H9 (cell line): ENCODE measurements around the gene IL21R. TPM values are rescaled to one million over a fixed set of nuclear protein-coding genes. Genes with fewer than 3 reads are reported as not detected.

Experiments
- DNase-seq: peaks from one replicate; pipeline ENCODE4 v3.0.0-alpha.2; 2017
- H2AFZ ChIP-seq: one replicate; pipeline ENCODE4 v1.6.1; 2013; ENCODE audit warnings: mild to moderate bottlenecking, low read length, control low read depth, moderate library complexity
- H2AK5ac ChIP-seq: 2 replicates; pipeline ENCODE4 v1.6.1; 2013; ENCODE audit warnings: low read length, control low read depth, mixed read lengths; ENCODE audit not compliant: insufficient read length
- H2BK120ac ChIP-seq: one replicate; pipeline ENCODE4 v1.6.1; 2013; ENCODE audit warnings: low read depth, mild to moderate bottlenecking, low read length, control low read depth, inconsistent platforms; ENCODE audit not compliant: poor library complexity, severe bottlenecking
- H2BK12ac ChIP-seq: 2 replicates; pipeline ENCODE4 v1.6.1; 2013; ENCODE audit warnings: low read length, control low read depth, mixed read lengths, low read depth; ENCODE audit not compliant: insufficient read length
- H2BK15ac ChIP-seq: 2 replicates; pipeline ENCODE4 v1.6.1; 2013; ENCODE audit warnings: low read depth, low read length, control low read depth
- H2BK20ac ChIP-seq: one replicate; pipeline ENCODE4 v1.6.1; 2013; ENCODE audit warnings: low read depth, mild to moderate bottlenecking, low read length, control low read depth, inconsistent platforms; ENCODE audit not compliant: poor library complexity, severe bottlenecking
- H2BK5ac ChIP-seq: 2 replicates; pipeline ENCODE4 v1.6.1; 2013; ENCODE audit warnings: low read length, control low read depth, mixed read lengths; ENCODE audit not compliant: insufficient read length
- H3K14ac ChIP-seq: 2 replicates; pipeline ENCODE4 v1.6.1; 2013; ENCODE audit warnings: low read length, control low read depth; ENCODE audit not compliant: insufficient read depth
- H3K18ac ChIP-seq: 2 replicates; pipeline ENCODE4 v1.6.1; 2013; ENCODE audit warnings: low read depth, mild to moderate bottlenecking, mixed read lengths, low read length, control low read depth; ENCODE audit not compliant: insufficient read length
- H3K23ac ChIP-seq: 2 replicates; pipeline ENCODE4 v1.6.1; 2013; ENCODE audit warnings: low read length, control low read depth, mixed read lengths, low read depth; ENCODE audit not compliant: insufficient read length
- H3K23me2 ChIP-seq: 2 replicates; pipeline ENCODE4 v1.6.1; 2013; ENCODE audit warnings: low read depth, mild to moderate bottlenecking, mixed read lengths, low read length, control low read depth; ENCODE audit not compliant: insufficient read length, poor library complexity, severe bottlenecking
- H3K27ac ChIP-seq: 2 replicates; pipeline ENCODE4 v1.5.1; 2013; ENCODE audit warnings: low read length, control low read depth, mixed read lengths, low read depth; ENCODE audit not compliant: insufficient read length
- H3K27me3 ChIP-seq: 2 replicates; pipeline ENCODE4 v1.6.1; 2013; ENCODE audit warnings: low read length, control low read depth, inconsistent platforms; ENCODE audit not compliant: insufficient read depth
- H3K4ac ChIP-seq: 2 replicates; pipeline ENCODE4 v1.6.1; 2013; ENCODE audit warnings: low read depth, mild to moderate bottlenecking, control low read depth, inconsistent platforms, low read length, moderate library complexity
- H3K4me1 ChIP-seq: 2 replicates; pipeline ENCODE4 v1.6.1; 2013; ENCODE audit warnings: low read length, control low read depth, inconsistent platforms; ENCODE audit not compliant: insufficient read depth
- H3K4me2 ChIP-seq: 2 replicates; pipeline ENCODE4 v1.6.1; 2013; ENCODE audit warnings: low read length, control low read depth, mixed read lengths; ENCODE audit not compliant: insufficient read length, insufficient read depth
- H3K56ac ChIP-seq: 2 replicates; pipeline ENCODE4 v1.6.1; 2013; ENCODE audit warnings: low read depth, mild to moderate bottlenecking, mixed read lengths, low read length, control low read depth; ENCODE audit not compliant: insufficient read length
- H3K79me1 ChIP-seq: 2 replicates; pipeline ENCODE4 v1.6.1; 2013; ENCODE audit warnings: low read depth, mild to moderate bottlenecking, moderate library complexity, low read length, control low read depth, inconsistent platforms; ENCODE audit not compliant: insufficient read depth, poor library complexity, severe bottlenecking
- H3K79me2 ChIP-seq: 2 replicates; pipeline ENCODE4 v1.6.1; 2013; ENCODE audit warnings: low read length, control low read depth, inconsistent platforms; ENCODE audit not compliant: insufficient read depth
- H3K9ac ChIP-seq: 2 replicates; pipeline ENCODE4 v1.6.1; 2013; ENCODE audit warnings: low read length, control low read depth, mixed read lengths; ENCODE audit not compliant: insufficient read length; ENCODE audit errors: extremely low read depth
- H3K9me3 ChIP-seq: one replicate; pipeline ENCODE4 v1.6.1; 2013; ENCODE audit warnings: low read depth, low read length, inconsistent platforms; ENCODE audit not compliant: control insufficient read depth
- H3T11ph ChIP-seq: one replicate; pipeline ENCODE4 v1.6.1; 2013; ENCODE audit warnings: mild to moderate bottlenecking, low read length, control low read depth, inconsistent platforms
- H4K20me1 ChIP-seq: one replicate; pipeline ENCODE4 v1.6.1; 2013; ENCODE audit not compliant: control insufficient read depth, insufficient read length, insufficient read depth
- H4K5ac ChIP-seq: 2 replicates; pipeline ENCODE4 v1.6.1; 2013; ENCODE audit warnings: low read depth, mild to moderate bottlenecking, mixed read lengths, low read length, control low read depth; ENCODE audit not compliant: insufficient read length
- H4K8ac ChIP-seq: replicated peaks from 2 replicates; pipeline ENCODE4 v1.6.1; 2013; ENCODE audit warnings: low read length, control low read depth, mixed read lengths, low read depth; ENCODE audit not compliant: insufficient read length
- H4K91ac ChIP-seq: 2 replicates; pipeline ENCODE4 v1.6.1; 2013; ENCODE audit warnings: low read depth, mild to moderate bottlenecking, moderate library complexity, mixed read lengths, low read length, control low read depth; ENCODE audit not compliant: insufficient read length
- H3K27ac Mint-ChIP-seq, 3 experiments: 2 replicates in 2 of 3; 3 replicates in 1 of 3; pipeline ENCODE4 v1.8.0; 2020 to 2021; ENCODE audit warnings: mixed read lengths in 3 of 3, mild to moderate bottlenecking in 1 of 3, moderate library complexity in 1 of 3
- H3K27me3 Mint-ChIP-seq: 2 replicates; pipeline ENCODE4 v1.8.0; 2021; ENCODE audit warnings: low read depth, mild to moderate bottlenecking, moderate library complexity, mixed read lengths
- H3K36me3 Mint-ChIP-seq, 3 experiments: 2 replicates in 2 of 3; 3 replicates in 1 of 3; pipeline ENCODE4 v1.8.0; 2020 to 2021; ENCODE audit warnings: low read depth in 3 of 3, mixed read lengths in 3 of 3; ENCODE audit not compliant: insufficient read depth in 1 of 3
- H3K4me1 Mint-ChIP-seq, 2 experiments: 2 replicates each; pipeline ENCODE4 v1.8.0; 2020; ENCODE audit warnings: mixed read lengths in 2 of 2
- H3K4me3 Mint-ChIP-seq, 2 experiments: 2 replicates in 1 of 2; 3 replicates in 1 of 2; pipeline ENCODE4 v1.8.0; 2020 to 2021; ENCODE audit warnings: mild to moderate bottlenecking in 2 of 2, mixed read lengths in 2 of 2, moderate library complexity in 1 of 2
- H3K9me3 Mint-ChIP-seq, 2 experiments: 2 replicates in 1 of 2; 3 replicates in 1 of 2; pipeline ENCODE4 v1.8.0; 2020; ENCODE audit warnings: mild to moderate bottlenecking in 2 of 2, mixed read lengths in 2 of 2, moderate library complexity in 1 of 2
- CTCF ChIP-seq: fragments of 200-600 bp; sonication (generic); conservative IDR thresholded peaks from 3 replicates; pipeline ENCODE4 v1.8.0; 2021; ENCODE audit warnings: antibody characterized with exemption, mild to moderate bottlenecking
- WGBS: extraction: QIAGEN DNeasy Blood & Tissue Kit; methylation state at CpG from one replicate; pipeline ENCODE4 v1.1.7; 2013; ENCODE audit warnings: missing lambda C conversion rate, low lambda C conversion rate, mixed read lengths; ENCODE audit not compliant: insufficient read length; ENCODE audit errors: extremely low coverage; 5-methylcytosine and 5-hydroxymethylcytosine counted together
- total RNA-seq: library from RNA; stranded (reverse); gene quantifications from 2 replicates; pipeline ENCODE4 v1.2.1, GENCODE V29; 2021

Gene IL21R
- total RNA-seq, 1 experiment from 2014 or later, result 0.07 TPM

- Histone ChIP-seq H3K23me2 (no peaks in the 10 kb centered on the region), H3K27ac (no peak overlapping the region), H3K56ac (no peak overlapping the region), H2BK12ac (no peak overlapping the region), H4K91ac (no peak overlapping the region), H3T11ph (no peak overlapping the region), H3K79me2 (no peaks in the 10 kb centered on the region), H3K23ac (no peak overlapping the region), H4K5ac (no peak overlapping the region), H3K4me1 (no peaks in the 10 kb centered on the region), H2AK5ac (no peak overlapping the region), H2BK15ac (no peak overlapping the region), H3K18ac (no peak overlapping the region), H2BK5ac (no peak overlapping the region), H3K9me3 (no peaks in the 10 kb centered on the region), H4K8ac (no peak overlapping the region), H3K79me1 (no peaks in the 10 kb centered on the region), H3K4ac (no peak overlapping the region), H3K4me2 (no peak overlapping the region), H4K20me1 (no peaks in the 10 kb centered on the region), H2BK120ac (no peak overlapping the region), H2AFZ (no peak overlapping the region), H3K9ac (no peak overlapping the region), H2BK20ac (no peak overlapping the region), H3K27me3 (no peaks in the 10 kb centered on the region), H3K14ac (no peak overlapping the region)
- Mint-ChIP-seq H3K27ac (no peak overlapping the region), H3K27me3 (no peaks in the 10 kb centered on the region), H3K9me3 (no peaks in the 10 kb centered on the region), H3K4me1 (no peaks in the 10 kb centered on the region), H3K4me3 (no peak overlapping the region), H3K36me3 (peaks cover 42 to 92% (median 91%) of the 10 kb centered on the region in 3 experiments)
- DNase-seq, result no peak
- no peak for TF ChIP-seq CTCF
- WGBS, result no CpG with 5 or more reads among the region's 13 CpGs
Observed at GRCh38 chr16:27495191-27495590, 93.2 kb downstream of the IL21R start.
